ENCODE data around the gene CCND2.
A peak's percentile ranks its signal among the peaks of the same experiment; 100 is the strongest.

The CCND2 gene

GRCh38 chr12:4293299-4293965 lies 19.9 kb downstream of the CCND2 start:
- DNase-seq, result no peak

GRCh38 chr12:4293966-4294505 lies 20.5 kb downstream of the CCND2 start:
- DNase-seq, result no peak

- no peak for DNase-seq
These were observed 23.2 kb downstream of the CCND2 start for GRCh38 chr12:4296751-4297150.

GRCh38 chr12:4297617-4298016 lies 24.1 kb downstream of the CCND2 start:
- no peak for DNase-seq

- no peak for DNase-seq
These were observed 27.3 kb downstream of the CCND2 start for GRCh38 chr12:4300883-4301282.

GRCh38 chr12:4301932-4302501 lies 28.5 kb downstream of the CCND2 start:
- DNase-seq, result no peak

- no peak for DNase-seq
These were observed 29.3 kb downstream of the CCND2 start for GRCh38 chr12:4302881-4303280.

- no peak for DNase-seq
These were observed 30.2 kb downstream of the CCND2 start for GRCh38 chr12:4303750-4304149.

GRCh38 chr12:4307593-4308333 lies 34.2 kb downstream of the CCND2 start:
- DNase-seq, result peak; percentile 56

GRCh38 chr12:4308334-4308950 lies 34.9 kb downstream of the CCND2 start:
- DNase-seq, result no peak

- no peak for DNase-seq
These were observed 38.2 kb downstream of the CCND2 start for GRCh38 chr12:4311776-4312175.

- DNase-seq, result no peak
These were observed 38.7 kb downstream of the CCND2 start for GRCh38 chr12:4312251-4312650.

GRCh38 chr12:4320497-4320852 lies 46.9 kb downstream of the CCND2 start:
- no peak for DNase-seq

GRCh38 chr12:4320853-4321701 lies 47.5 kb downstream of the CCND2 start, which contains the start of gene TIGAR:
TIGAR (plus strand) TSS chr12:4321213; CDS start chr12:4321272, 59 bp downstream.
- DNase-seq, result peak; percentile 95

- no peak for DNase-seq
These were observed 49.2 kb downstream of the CCND2 start for GRCh38 chr12:4322726-4323125.
